Neural crest cell (in vitro differentiated cells): ENCODE measurements around the gene URGCP. TPM values are rescaled to one million over a fixed set of nuclear protein-coding genes. Genes with fewer than 3 reads are reported as not detected.

Source experiments
- DNase-seq: peaks from one replicate; pipeline ENCODE4 v3.0.0; 2021; ENCODE audit warnings: low read depth, mixed read lengths, low spot score
- H3K27ac Mint-ChIP-seq: one replicate; pipeline ENCODE4 v1.8.0; 2021; ENCODE audit warnings: mild to moderate bottlenecking, mixed read lengths; ENCODE audit not compliant: unreplicated experiment
- H3K27me3 Mint-ChIP-seq: 2 replicates; pipeline ENCODE4 v1.8.0; 2021; ENCODE audit warnings: low read depth, mild to moderate bottlenecking, mixed read lengths
- H3K36me3 Mint-ChIP-seq: 2 replicates; pipeline ENCODE4 v1.8.0; 2021; ENCODE audit warnings: low read depth, mild to moderate bottlenecking, mixed read lengths
- H3K4me1 Mint-ChIP-seq: 2 replicates; pipeline ENCODE4 v1.8.0; 2021; ENCODE audit warnings: mixed read lengths
- H3K4me3 Mint-ChIP-seq: one replicate; pipeline ENCODE4 v1.8.0; 2021; ENCODE audit warnings: mild to moderate bottlenecking, mixed read lengths
- H3K9me3 Mint-ChIP-seq: 2 replicates; pipeline ENCODE4 v1.8.0; 2021; ENCODE audit warnings: mixed read lengths
- total RNA-seq: library from RNA; stranded (reverse); gene quantifications from 2 replicates; pipeline ENCODE4 v1.2.1, GENCODE V29; 2021
- TF ChIP-seq, protein P1 (sequence below): fragments of 200-600 bp; sonication (generic); conservative IDR thresholded peaks from 2 replicates; pipeline ENCODE4 v1.5.0; 2021; ENCODE audit warnings: antibody characterized with exemption, mild to moderate bottlenecking

URGCP gene
- total RNA-seq, 1 donor from 2014 or later = 30.0 TPM

GRCh38 chr7:43865277-43865676 is 41.1 kb downstream of the URGCP start:
- peaks cover 30% of the 10 kb centered on the region for H3K27me3 Mint-ChIP-seq
- H3K9me3 Mint-ChIP-seq = no peaks in the 10 kb centered on the region
- no peak overlapping the region for H3K27ac Mint-ChIP-seq
- peaks cover 16% of the 10 kb centered on the region for H3K36me3 Mint-ChIP-seq
- H3K4me3 Mint-ChIP-seq = peak overlapping the region; percentile 44
- DNase-seq = no peak
- peaks cover 20% of the 10 kb centered on the region for H3K4me1 Mint-ChIP-seq
- TF ChIP-seq, protein P1, sequence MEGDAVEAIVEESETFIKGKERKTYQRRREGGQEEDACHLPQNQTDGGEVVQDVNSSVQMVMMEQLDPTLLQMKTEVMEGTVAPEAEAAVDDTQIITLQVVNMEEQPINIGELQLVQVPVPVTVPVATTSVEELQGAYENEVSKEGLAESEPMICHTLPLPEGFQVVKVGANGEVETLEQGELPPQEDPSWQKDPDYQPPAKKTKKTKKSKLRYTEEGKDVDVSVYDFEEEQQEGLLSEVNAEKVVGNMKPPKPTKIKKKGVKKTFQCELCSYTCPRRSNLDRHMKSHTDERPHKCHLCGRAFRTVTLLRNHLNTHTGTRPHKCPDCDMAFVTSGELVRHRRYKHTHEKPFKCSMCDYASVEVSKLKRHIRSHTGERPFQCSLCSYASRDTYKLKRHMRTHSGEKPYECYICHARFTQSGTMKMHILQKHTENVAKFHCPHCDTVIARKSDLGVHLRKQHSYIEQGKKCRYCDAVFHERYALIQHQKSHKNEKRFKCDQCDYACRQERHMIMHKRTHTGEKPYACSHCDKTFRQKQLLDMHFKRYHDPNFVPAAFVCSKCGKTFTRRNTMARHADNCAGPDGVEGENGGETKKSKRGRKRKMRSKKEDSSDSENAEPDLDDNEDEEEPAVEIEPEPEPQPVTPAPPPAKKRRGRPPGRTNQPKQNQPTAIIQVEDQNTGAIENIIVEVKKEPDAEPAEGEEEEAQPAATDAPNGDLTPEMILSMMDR = no peak

DNA sequence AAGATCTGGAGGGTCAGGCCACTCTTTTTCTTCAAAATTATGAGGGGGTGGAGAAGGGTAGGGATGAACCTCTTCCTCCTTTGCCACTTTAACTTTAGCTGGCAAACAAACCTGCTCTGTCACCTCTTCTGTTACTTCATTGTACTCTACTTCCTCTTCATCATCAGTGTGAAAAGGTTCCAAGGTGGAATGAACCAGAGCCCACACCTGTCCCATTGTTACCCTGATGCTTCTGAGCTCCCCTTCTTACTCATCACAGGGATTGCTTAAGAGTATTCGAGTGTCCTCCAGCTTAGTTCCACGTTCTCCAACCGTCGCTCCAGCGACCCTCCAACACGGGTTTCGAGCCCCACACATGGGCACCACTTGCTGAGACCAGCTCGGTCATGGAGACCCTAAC is 42.3 kb downstream of the URGCP start:
- H3K27ac Mint-ChIP-seq = peak overlapping the region; percentile 78
- TF ChIP-seq, protein P1 = no peak
- H3K4me1 Mint-ChIP-seq = peaks cover 11% of the 10 kb centered on the region
- H3K36me3 Mint-ChIP-seq = peaks cover 16% of the 10 kb centered on the region
- DNase-seq = no peak
- H3K27me3 Mint-ChIP-seq = peaks cover 30% of the 10 kb centered on the region
- peaks cover 4% of the 10 kb centered on the region for H3K9me3 Mint-ChIP-seq
- peak overlapping the region; percentile 7 for H3K4me3 Mint-ChIP-seq

GRCh38 chr7:43856996-43857395 is 49.4 kb downstream of the URGCP start:
- no peak overlapping the region for H3K27ac Mint-ChIP-seq
- H3K4me3 Mint-ChIP-seq = no peak overlapping the region
- peaks cover 8% of the 10 kb centered on the region for H3K27me3 Mint-ChIP-seq
- H3K36me3 Mint-ChIP-seq = no peaks in the 10 kb centered on the region
- H3K9me3 Mint-ChIP-seq = peaks cover 4% of the 10 kb centered on the region
- no peak for DNase-seq
- TF ChIP-seq, protein P1 = no peak
- no peaks in the 10 kb centered on the region for H3K4me1 Mint-ChIP-seq

DNA sequence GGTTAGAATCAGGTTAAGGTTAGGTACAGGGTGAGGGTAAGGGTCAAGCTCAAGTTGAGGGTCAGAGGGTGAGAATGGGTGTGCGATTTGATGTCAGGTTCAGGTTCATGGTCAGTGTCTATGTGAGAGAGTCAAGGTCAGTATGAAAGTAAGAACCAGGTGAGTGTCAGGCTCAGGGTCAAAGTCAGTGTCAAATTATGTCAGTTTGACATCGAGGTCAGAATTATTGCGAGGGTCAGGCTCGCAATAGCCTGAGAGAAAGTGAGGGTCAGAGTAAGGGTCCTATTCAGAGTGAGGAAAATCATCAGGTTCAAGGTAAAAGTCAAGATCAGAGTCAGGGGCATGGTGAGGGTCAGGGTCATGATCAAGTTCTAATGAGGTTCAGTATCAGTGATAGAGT is 50.1 kb downstream of the URGCP start:
- no peak overlapping the region for H3K27ac Mint-ChIP-seq
- H3K27me3 Mint-ChIP-seq = peaks cover 4% of the 10 kb centered on the region
- H3K36me3 Mint-ChIP-seq = no peaks in the 10 kb centered on the region
- TF ChIP-seq, protein P1 = no peak
- peaks cover 4% of the 10 kb centered on the region for H3K9me3 Mint-ChIP-seq
- no peak for DNase-seq
- no peak overlapping the region for H3K4me3 Mint-ChIP-seq
- no peaks in the 10 kb centered on the region for H3K4me1 Mint-ChIP-seq

- H3K4me1 Mint-ChIP-seq = no peaks in the 10 kb centered on the region
- peaks cover 4% of the 10 kb centered on the region for H3K9me3 Mint-ChIP-seq
Observed at GRCh38 chr7:43855176-43855575, 51.2 kb downstream of the URGCP start.

More at GRCh38 chr7:43855176-43855575, 51.2 kb downstream of the URGCP start:
- no peak overlapping the region for H3K27ac Mint-ChIP-seq
- DNase-seq = no peak
- H3K4me3 Mint-ChIP-seq = no peak overlapping the region
- no peaks in the 10 kb centered on the region for H3K27me3 Mint-ChIP-seq
- no peaks in the 10 kb centered on the region for H3K36me3 Mint-ChIP-seq
- TF ChIP-seq, protein P1 = no peak
